ENCODE data around the gene EYS. TPM values are rescaled to one million over a fixed set of nuclear protein-coding genes. Genes with fewer than 3 reads are reported as not detected.
A peak's percentile ranks its signal among the peaks of the same experiment; 100 is the strongest.

EYS gene
- total and polyA plus RNA-seq, 9 of the 15 experiments (the other 6 are each of a cell fraction or from before 2014, with no cell fraction given) = 0.03 to 0.36 (median 0.10) TPM; not detected in 2

DNA sequence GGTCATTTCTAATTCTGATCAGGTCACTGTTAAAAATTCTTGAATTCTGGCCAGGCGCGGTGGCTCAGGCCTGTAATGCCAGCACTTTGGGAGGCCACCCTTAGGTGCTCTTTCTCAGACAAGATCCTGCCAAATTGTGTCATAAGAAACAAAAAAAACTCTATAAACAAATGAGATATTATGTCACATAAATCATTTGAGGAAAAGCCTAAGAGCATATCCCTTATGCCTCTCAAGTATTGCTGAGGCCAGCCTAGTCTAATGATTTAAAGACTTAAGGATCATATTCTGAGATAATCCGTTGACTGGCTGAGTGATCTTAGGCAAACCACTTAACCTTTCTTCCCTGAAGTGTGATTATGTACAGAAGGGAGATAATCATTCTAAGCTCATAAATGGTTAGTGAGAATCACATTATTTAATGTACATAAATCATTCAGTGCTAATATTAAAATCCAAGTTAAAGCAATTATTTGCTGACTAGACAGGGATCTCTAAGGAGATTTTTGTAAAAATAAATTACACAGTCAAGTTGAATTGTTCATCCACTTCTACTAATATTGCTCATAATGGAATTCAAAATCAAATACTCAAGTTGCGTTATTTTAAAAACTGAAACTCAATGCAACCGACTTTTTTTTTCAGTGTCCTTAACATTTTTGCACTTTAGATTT is 1706.1 kb downstream of the EYS start:
- no peaks in the 10 kb centered on the region for H3K79me2 ChIP-seq (ENCODE audit: control insufficient read depth, insufficient read depth, low read length)
- no peak for DNase-seq (ENCODE audit: extremely low read depth in 1 of 4, low spot score in 3 of 4)
- ChIA-PET POLR2A (no interaction called here), CTCF (ENCODE audit: low intra/inter-chr PET ratio) (no interaction called here)
- H3K27ac ChIP-seq (ENCODE audit: extremely low read depth, low read depth, low read length) = no peak overlapping the region
- H3K4me2 ChIP-seq (ENCODE audit: insufficient read depth, low read length) = no peak overlapping the region
- TF ChIP-seq MAFF (IDR thresholded peaks at IDR 0.05; ENCODE audit: low read length) (peak; percentile 18; the same call in 1 of the 2 replicates), KLF1 (tag; IDR thresholded peaks at IDR 0.05) (no peak), MAFG (tag; conservative IDR thresholded peaks at IDR 0.05) (peak; percentile 23; the same call in 1 of the 2 replicates), ZNF316 (IDR thresholded peaks at IDR 0.05) (peak; percentile 59; the same call in 1 of the 2 replicates)
- H2AFZ ChIP-seq (ENCODE audit: low read depth, low read length) = no peak overlapping the region
- in situ Hi-C loops (cut with MboI) = no loop called here
- no peak for FAIRE-seq
- BruUV-seq (replicated peaks) = no TSS peak
- no peak overlapping the region for H3K9ac ChIP-seq (ENCODE audit: insufficient read depth in 1 of 2, low read depth in 2 of 2, low read length in 2 of 2)
- H3K9me1 ChIP-seq (ENCODE audit: control insufficient read depth, insufficient read depth, low read length) = no peaks in the 10 kb centered on the region
- 2% methylated on average over 5 of the region's 5 CpGs for WGBS (ENCODE audit: insufficient coverage, low coverage, missing lambda C conversion rate)
- no peaks in the 10 kb centered on the region for H3K36me3 ChIP-seq (ENCODE audit: control insufficient read depth, insufficient read depth, low read length)
- ATAC-seq = no peak
- intact Hi-C loops (cut with micrococcal nuclease) = no loop called here
- H3K4me1 ChIP-seq (replicated peaks in 1 of 2; ENCODE audit: control insufficient read depth in 2 of 2, insufficient read depth in 2 of 2, low read length in 2 of 2) = no peaks in the 10 kb centered on the region
- H4K20me1 ChIP-seq (replicated peaks; ENCODE audit: control insufficient read depth, insufficient read depth, low read length) = no peaks in the 10 kb centered on the region
- H3K27me3 ChIP-seq (ENCODE audit: control insufficient read depth in 2 of 2, insufficient read depth in 2 of 2, low read length in 2 of 2) = no peaks in the 10 kb centered on the region
- H3K9me3 ChIP-seq (replicated peaks; ENCODE audit: control insufficient read depth, insufficient read depth, low read depth, low read length) = no peaks in the 10 kb centered on the region
- H3K4me3 ChIP-seq = no peak overlapping the region

DNA sequence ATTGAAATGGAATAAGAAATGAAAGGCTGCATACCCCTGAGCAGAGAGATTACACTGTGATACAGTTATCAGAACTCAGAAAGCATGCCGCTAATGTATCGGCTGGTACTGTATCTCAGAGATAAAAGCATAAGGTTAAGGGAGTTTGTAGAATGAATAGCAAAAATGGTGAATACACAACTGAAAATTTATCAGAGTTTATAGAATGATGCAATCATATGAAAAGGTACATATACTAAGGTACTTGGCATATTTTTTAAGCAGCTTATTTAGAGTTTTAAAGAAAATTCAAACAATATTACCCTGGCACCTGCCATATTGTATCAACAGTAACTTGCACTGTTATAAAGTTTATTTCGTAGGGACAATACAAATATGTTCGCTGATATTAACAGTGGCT is 1707.4 kb downstream of the EYS start:
- Histone ChIP-seq H3K79me2 (ENCODE audit: control insufficient read depth, insufficient read depth, low read length) (no peaks in the 10 kb centered on the region), H3K9me3 (replicated peaks; ENCODE audit: control insufficient read depth, insufficient read depth, low read depth, low read length) (no peaks in the 10 kb centered on the region), H3K9me1 (ENCODE audit: control insufficient read depth, insufficient read depth, low read length) (no peaks in the 10 kb centered on the region), H3K27me3 (ENCODE audit: control insufficient read depth in 2 of 2, insufficient read depth in 2 of 2, low read length in 2 of 2) (no peaks in the 10 kb centered on the region), H3K4me2 (ENCODE audit: insufficient read depth, low read length) (no peak overlapping the region), H4K20me1 (replicated peaks; ENCODE audit: control insufficient read depth, insufficient read depth, low read length) (no peaks in the 10 kb centered on the region), H3K4me1 (replicated peaks in 1 of 2; ENCODE audit: control insufficient read depth in 2 of 2, insufficient read depth in 2 of 2, low read length in 2 of 2) (no peaks in the 10 kb centered on the region), H3K9ac (ENCODE audit: insufficient read depth in 1 of 2, low read depth in 2 of 2, low read length in 2 of 2) (no peak overlapping the region), H3K27ac (ENCODE audit: extremely low read depth, low read depth, low read length) (no peak overlapping the region), H2AFZ (ENCODE audit: low read depth, low read length) (no peak overlapping the region), H3K36me3 (ENCODE audit: control insufficient read depth, insufficient read depth, low read length) (no peaks in the 10 kb centered on the region), H3K4me3 (no peak overlapping the region)
- TF ChIP-seq, protein P1, sequence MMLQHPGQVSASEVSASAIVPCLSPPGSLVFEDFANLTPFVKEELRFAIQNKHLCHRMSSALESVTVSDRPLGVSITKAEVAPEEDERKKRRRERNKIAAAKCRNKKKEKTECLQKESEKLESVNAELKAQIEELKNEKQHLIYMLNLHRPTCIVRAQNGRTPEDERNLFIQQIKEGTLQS (IDR thresholded peaks at IDR 0.05) = peak; percentile 45
- TF ChIP-seq, protein P1 (CRISPR knock-in tag; conservative IDR thresholded peaks at IDR 0.05) = no peak
- TF ChIP-seq ATF1 (CRISPR knock-in tag; IDR thresholded peaks at IDR 0.05) (no peak), ATF1 (tag; IDR thresholded peaks at IDR 0.05) (no peak), CEBPG (CRISPR knock-in tag; IDR thresholded peaks at IDR 0.05) (no peak), CEBPG (tag; conservative IDR thresholded peaks at IDR 0.05 in 1 of 2, IDR thresholded peaks at IDR 0.05 in 1 of 2) (peak; percentile 16 to 56; a peak in 2 of 4 replicates)
- ChIA-PET POLR2A (no interaction called here), CTCF (ENCODE audit: low intra/inter-chr PET ratio) (no interaction called here)
- in situ Hi-C loops (cut with MboI) = no loop called here
- no peak for ATAC-seq
- no peak for FAIRE-seq
- intact Hi-C loops (cut with micrococcal nuclease) = no loop called here
- DNase-seq (ENCODE audit: extremely low read depth in 1 of 4, low spot score in 3 of 4) = no peak
- BruUV-seq (replicated peaks) = no TSS peak
- 0% methylated on average over 4 of the region's 4 CpGs for WGBS (ENCODE audit: insufficient coverage, low coverage, missing lambda C conversion rate)
